ENCODE results near the gene FYB1.

DNA sequence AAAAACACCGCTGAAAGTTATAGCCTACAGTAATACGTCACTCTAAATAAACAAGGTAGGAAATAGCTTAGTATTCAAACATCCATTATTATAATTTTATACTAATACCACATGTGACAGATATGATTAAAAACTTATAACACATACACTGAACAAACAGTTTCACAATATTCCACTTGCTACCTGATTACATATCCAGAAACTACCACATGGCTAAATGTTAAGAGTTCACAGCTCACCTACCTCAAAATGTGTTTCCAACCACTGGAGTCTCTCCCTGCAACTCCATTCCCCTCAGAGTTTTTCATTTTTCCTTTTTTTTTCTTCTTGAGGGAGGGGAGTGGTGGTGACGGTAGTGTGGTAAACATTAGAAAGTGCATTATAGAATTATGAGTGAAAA, 157.3 kb downstream of the FYB1 start:
- TF ChIP-seq, protein P1, sequence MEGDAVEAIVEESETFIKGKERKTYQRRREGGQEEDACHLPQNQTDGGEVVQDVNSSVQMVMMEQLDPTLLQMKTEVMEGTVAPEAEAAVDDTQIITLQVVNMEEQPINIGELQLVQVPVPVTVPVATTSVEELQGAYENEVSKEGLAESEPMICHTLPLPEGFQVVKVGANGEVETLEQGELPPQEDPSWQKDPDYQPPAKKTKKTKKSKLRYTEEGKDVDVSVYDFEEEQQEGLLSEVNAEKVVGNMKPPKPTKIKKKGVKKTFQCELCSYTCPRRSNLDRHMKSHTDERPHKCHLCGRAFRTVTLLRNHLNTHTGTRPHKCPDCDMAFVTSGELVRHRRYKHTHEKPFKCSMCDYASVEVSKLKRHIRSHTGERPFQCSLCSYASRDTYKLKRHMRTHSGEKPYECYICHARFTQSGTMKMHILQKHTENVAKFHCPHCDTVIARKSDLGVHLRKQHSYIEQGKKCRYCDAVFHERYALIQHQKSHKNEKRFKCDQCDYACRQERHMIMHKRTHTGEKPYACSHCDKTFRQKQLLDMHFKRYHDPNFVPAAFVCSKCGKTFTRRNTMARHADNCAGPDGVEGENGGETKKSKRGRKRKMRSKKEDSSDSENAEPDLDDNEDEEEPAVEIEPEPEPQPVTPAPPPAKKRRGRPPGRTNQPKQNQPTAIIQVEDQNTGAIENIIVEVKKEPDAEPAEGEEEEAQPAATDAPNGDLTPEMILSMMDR (IDR thresholded peaks at IDR 0.05), result no peak
- TF ChIP-seq POLR2A (IDR thresholded peaks at IDR 0.05), result no peak

Measured in esophagus squamous epithelium (tissue), 4 donors.